HUES64 (cell line): ENCODE results near the gene ARHGAP23.

ENCODE experiments used
- H3K27ac ChIP-seq: 2 replicates; pipeline ENCODE4 v1.7.0; 2013; ENCODE audit warnings: low read depth, low read length, inconsistent platforms
- H3K27me3 ChIP-seq: 2 replicates; pipeline ENCODE4 v1.6.1; 2013; ENCODE audit warnings: mild to moderate bottlenecking, low read length; ENCODE audit not compliant: insufficient read depth
- H3K36me3 ChIP-seq: 2 replicates; pipeline ENCODE4 v1.6.1; 2013; ENCODE audit warnings: mild to moderate bottlenecking, low read length; ENCODE audit not compliant: insufficient read depth
- H3K4me1 ChIP-seq: 2 replicates; pipeline ENCODE4 v1.6.1; 2013; ENCODE audit warnings: mild to moderate bottlenecking, low read length, moderate library complexity; ENCODE audit not compliant: insufficient read depth
- H3K4me3 ChIP-seq: 2 replicates; pipeline ENCODE4 v1.5.1; 2013; ENCODE audit warnings: mild to moderate bottlenecking, low read length, moderate library complexity
- H3K9ac ChIP-seq: 2 replicates; pipeline ENCODE4 v1.6.1; 2013; ENCODE audit warnings: mild to moderate bottlenecking, low read depth, low read length
- H3K9me3 ChIP-seq: 2 replicates; pipeline ENCODE4 v1.6.1; 2013; ENCODE audit warnings: low read depth, low read length; ENCODE audit not compliant: insufficient read depth
- WGBS: fragments of 150-250, 120-280 bp; methylation state at CpG from one replicate; pipeline ENCODE4 v1.1.7; 2013; ENCODE audit warnings: missing lambda C conversion rate; 5-methylcytosine and 5-hydroxymethylcytosine counted together

ARHGAP23 gene

DNA sequence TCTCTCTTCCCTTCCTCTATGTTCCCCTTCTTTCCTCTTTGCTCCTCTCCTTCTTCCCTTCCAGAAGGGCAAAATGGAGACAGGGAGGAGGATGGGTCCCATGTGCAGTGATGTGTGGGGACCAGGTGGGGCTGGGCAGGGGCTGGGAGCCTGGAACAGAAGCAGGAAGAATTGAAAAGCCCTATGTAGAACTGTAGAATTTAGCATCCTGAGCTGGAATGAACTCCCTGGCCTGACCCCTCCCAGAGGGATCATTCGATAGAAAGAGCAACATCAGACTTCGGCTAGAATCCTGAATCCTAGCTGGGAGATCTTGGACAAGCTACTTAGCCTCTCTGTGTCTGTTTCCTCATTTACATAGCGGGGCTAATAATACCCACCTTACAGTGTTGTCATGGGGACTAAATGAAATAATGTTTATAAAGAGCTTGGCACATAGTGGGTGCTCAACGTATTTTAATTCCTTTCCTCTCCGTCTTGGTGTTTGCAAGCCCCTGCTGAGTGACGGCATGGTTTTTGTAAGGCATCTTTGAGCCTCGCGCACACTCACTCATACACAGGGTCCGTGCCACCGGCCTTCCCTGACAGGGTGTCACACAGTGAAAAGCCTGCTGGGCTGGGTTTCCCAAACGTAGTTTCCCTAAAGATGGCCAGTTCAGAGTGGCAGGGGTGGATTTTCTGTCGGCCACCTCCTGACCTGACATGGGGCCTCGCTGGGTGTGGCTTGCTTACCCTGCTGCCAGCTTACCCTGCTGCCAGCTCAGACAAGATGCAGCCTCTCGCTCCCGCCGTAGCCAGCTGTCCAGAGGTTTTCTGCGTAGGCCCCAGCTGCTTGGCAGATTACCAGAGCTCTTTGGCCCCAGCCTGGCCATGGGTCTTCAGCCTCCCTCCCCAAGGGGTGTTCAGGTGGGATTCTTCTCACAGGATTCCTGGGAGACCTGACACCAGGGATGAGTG lies 6.1 kb upstream of the ARHGAP23 start:
- Histone ChIP-seq H3K36me3 (no peaks in the 10 kb centered on the region), H3K9me3 (no peaks in the 10 kb centered on the region), H3K27ac (no peak overlapping the region), H3K27me3 (peaks cover 29% of the 10 kb centered on the region), H3K4me3 (no peak overlapping the region), H3K9ac (no peak overlapping the region), H3K4me1 (peaks cover 30% of the 10 kb centered on the region)
- whole genome bisulfite sequencing: 77% methylated on average over 16 of the region's 17 CpGs

DNA sequence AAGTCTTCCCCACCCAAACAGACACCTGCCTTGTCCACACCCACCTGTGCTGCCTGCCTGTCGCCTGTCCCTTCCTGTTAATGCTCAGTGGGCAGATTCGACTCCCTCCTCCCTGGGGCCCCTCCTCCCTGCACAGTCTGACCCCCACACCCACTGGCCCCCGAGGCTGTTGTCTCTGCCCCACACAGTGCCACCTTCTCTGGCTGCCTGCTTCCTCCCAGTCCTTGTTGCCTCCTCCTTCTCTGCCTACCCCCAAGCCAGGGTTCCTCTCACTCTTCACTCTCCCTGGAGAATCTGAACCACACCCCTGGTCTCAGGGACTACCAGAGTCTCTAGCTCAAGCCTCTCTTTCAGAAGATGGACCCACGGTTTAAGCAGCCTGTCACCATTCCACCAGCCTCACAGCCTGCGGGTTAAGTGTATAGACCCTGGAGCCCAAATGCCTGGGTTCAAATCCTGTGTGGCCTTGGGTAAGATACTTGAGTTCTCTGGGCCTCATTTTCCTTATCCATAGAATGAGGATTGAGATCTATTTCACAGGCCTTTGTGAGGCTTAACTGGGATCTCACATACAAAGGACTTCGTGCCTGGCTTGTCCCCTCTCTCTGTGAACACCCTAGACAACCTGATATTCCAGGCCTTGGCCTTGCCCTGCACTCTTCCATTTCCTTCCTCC lies 3.8 kb upstream of the ARHGAP23 start:
- Histone ChIP-seq H3K4me3 (no peak overlapping the region), H3K4me1 (peaks cover 36% of the 10 kb centered on the region)
- WGBS: 81% methylated on average over 6 of the region's 6 CpGs

DNA sequence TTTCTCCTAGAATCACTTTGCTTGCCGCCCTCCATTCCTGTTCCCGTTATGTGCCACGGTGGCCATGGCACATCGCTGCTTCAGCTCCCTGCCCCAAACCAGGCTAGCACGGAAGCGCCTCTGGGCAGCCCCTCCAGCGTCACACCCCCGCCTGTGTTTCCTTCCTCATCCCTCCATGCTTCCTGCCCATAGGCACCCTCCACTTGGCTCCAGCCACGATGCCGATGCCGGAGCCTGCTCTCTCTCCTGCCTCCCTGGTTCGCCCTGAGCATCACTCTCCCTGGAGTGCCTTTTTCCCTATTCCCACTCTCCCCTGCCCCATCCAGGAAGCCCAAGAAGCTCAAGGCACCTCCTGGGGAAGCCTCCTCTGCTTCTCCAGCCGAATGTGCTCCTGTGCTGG lies 3.2 kb upstream of the ARHGAP23 start:
- Histone ChIP-seq H3K27ac (no peak overlapping the region), H3K27me3 (peaks cover 14% of the 10 kb centered on the region), H3K9ac (no peak overlapping the region), H3K4me1 (peaks cover 41% of the 10 kb centered on the region), H3K36me3 (no peaks in the 10 kb centered on the region), H3K9me3 (no peaks in the 10 kb centered on the region), H3K4me3 (no peak overlapping the region)
- 77% methylated on average over 13 of the region's 13 CpGs for WGBS

More for the DNA sequence above, 3.8 kb upstream of the ARHGAP23 start:
- H3K9me3 ChIP-seq: no peaks in the 10 kb centered on the region
- H3K27me3 ChIP-seq: peaks cover 20% of the 10 kb centered on the region
- H3K27ac ChIP-seq: no peak overlapping the region
- H3K36me3 ChIP-seq: no peaks in the 10 kb centered on the region
- H3K9ac ChIP-seq: no peak overlapping the region

DNA sequence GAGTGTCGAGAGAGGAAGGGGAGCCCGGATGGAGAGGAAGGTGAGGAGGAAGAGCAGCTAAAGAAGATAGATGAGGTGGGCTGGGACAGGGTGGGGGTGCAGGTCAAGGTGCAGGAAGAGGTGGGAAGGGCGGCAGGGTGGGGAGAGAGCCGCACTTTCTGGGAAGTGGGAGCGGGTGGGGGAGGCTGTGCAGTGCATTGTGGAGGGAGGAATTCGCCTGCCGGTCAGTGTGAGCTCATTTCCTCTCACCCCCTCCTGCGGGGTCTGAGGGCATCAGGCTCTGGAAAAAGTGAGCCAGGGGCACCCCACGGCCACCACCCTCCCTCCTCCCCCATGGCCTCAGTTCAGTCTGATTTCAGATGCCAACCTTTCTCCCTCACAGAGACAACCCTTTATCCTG lies 2.5 kb upstream of the ARHGAP23 start:
- no peak overlapping the region for H3K9ac ChIP-seq
- H3K27ac ChIP-seq: no peak overlapping the region
- peaks cover 8% of the 10 kb centered on the region; the same call in 1 of the 2 replicates for H3K27me3 ChIP-seq
- H3K4me1 ChIP-seq: peaks cover 38% of the 10 kb centered on the region
- H3K4me3 ChIP-seq: no peak overlapping the region
- no peaks in the 10 kb centered on the region for H3K9me3 ChIP-seq
- WGBS: 54% methylated on average over 8 of the region's 9 CpGs
- H3K36me3 ChIP-seq: no peaks in the 10 kb centered on the region

DNA sequence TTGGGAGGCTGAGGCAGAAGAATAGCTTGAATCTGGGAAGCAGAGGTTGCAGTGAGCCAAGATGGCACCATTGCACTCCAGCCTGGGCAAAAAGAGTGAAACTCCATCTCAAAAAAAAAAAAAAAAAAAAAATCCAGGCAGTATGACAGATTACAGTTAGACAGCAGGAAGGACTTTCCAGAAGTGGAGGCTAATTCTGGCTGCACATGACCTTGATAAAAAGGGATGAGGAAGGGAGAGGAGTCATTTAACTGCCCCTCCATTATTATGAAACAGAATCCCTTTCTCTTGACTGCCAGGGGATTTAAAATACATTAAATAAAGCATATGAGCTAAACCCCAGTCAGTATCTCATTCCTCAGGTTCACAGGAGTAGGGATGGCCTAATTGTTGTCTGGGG lies 1.8 kb upstream of the ARHGAP23 start:
- peaks cover 31% of the 10 kb centered on the region for H3K4me1 ChIP-seq
- no peaks in the 10 kb centered on the region for H3K36me3 ChIP-seq
- H3K9ac ChIP-seq: no peak overlapping the region
- no peak overlapping the region for H3K4me3 ChIP-seq
- H3K9me3 ChIP-seq: no peaks in the 10 kb centered on the region
- H3K27ac ChIP-seq: no peak overlapping the region
- H3K27me3 ChIP-seq: peaks cover 8% of the 10 kb centered on the region; the same call in 1 of the 2 replicates

DNA sequence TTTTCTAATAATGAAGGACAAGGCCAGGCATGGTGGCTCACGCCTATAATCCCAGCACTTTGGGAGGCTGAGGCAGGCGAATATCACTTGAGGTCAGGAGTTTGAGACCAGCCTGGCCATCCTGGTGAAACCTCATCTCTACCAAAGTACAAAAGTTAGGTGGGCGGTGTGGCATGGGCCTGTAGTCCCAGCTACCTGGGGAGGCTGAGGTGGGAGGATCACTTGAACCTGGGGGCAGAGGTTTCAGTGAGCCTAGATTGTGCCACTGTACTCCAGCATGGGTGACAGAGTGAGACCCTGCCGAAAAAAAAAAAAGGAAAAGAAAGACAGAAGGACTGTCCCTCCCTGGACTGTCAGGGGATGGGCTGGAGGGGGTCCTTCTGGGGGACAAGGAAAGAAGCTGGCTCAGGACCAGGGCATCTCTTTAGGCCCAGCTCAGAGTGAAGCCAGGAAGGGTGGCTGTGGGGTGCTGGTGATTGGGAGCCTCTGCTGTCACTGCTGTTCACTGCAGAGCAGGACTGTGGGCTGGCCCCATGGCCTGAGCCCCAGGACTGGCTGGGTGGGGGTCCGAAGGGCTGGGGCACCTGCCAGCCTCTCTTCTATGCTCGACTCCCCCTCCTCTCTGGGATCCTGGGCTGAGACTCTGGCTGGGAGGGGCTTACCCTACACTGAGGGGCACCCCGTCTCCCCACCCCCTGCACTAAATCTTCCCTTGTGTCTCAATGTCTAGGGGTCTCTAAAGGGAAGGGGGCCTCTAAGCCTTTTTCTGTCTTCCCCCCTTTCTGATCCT lies 909 bp upstream of the ARHGAP23 start:
- Histone ChIP-seq H3K27me3 (peaks cover 8% of the 10 kb centered on the region; the same call in 1 of the 2 replicates), H3K9me3 (no peaks in the 10 kb centered on the region), H3K4me1 (peaks cover 24% of the 10 kb centered on the region), H3K9ac (no peak overlapping the region), H3K36me3 (no peaks in the 10 kb centered on the region), H3K27ac (no peak overlapping the region), H3K4me3 (peak overlapping the region; percentile 48)
- 80% methylated on average over 7 of the region's 7 CpGs for WGBS

DNA sequence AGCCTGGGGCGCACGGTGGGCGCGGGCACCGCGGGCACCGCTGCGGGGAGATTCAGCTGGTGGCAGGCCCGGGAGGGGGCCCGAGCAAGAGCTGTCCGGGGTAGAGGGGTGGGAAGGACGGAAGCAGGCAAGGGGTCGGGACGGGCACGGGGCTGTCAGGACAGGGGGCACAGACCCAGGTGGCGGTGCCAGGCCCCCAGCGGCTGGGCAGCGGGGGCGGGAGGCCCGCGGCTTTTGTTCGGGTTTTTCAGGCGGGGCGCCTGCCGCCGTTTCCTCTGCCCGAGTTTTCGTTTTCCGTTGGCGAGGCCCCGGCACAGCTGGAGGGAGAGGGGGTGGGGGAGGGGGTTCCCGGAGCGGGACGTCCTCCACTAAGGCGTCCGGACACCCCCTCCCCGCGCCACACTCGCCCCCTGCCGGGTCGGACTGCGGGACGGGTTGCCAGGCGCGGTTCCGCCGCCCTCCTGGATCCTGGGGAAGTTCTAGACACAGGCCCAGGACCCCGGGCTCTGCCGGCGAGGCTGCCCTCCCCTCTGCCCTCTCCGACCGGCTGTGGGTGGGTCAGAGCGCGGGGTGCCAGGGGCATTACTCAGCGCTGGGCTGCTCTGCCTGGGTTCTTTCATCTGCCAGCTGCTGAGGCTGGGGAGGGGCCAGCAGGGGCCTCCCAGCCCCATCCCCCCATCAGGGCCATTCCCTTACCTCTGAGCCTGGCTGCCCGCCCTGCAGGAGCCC lies 543 bp downstream of the ARHGAP23 start:
- under 1% methylated on average over 56 of the region's 56 CpGs for WGBS
- H3K9me3 ChIP-seq: no peaks in the 10 kb centered on the region
- peaks cover 24% of the 10 kb centered on the region for H3K4me1 ChIP-seq
- H3K4me3 ChIP-seq: peak overlapping the region; percentile 66
- peaks cover 8% of the 10 kb centered on the region; the same call in 1 of the 2 replicates for H3K27me3 ChIP-seq
- H3K27ac ChIP-seq: peak overlapping the region; percentile 71; the same call in 1 of the 2 replicates
- no peaks in the 10 kb centered on the region for H3K36me3 ChIP-seq
- H3K9ac ChIP-seq: peak overlapping the region; percentile 53

DNA sequence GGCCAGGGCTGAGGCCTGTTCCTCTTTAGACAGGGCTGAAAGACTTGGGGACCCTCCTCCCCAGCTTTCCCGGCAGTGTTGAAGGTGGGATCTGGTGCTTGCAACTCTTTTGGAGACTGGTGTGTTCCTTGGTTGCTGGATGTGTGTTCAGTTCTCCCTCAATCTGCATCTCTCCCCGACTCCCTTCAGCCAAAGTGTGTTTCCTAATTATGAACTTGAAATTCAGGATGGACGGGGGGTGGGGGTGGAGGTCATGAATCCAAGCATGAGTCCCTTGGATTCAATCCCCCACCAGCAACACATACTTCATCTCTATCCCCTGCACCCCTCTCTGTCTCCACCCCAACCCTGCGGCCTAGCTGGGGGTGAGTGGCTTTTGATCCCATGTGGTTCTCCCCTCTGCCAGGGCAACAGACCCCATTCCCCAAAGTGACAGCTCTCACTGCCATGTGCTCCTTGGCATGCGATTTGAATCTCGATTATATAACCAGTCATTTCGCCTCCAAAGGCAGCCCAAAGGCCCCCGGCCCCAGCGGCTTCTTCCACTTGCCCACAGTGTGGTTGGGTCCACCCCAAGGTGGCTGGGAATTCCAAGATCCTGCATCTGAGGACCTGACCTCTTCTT lies 1.3 kb downstream of the ARHGAP23 start:
- Histone ChIP-seq H3K27ac (peak overlapping the region; percentile 71; the same call in 1 of the 2 replicates), H3K9ac (0 out of 2 replicates have a peak overlapping the region, but pooled peaks have one; percentile 53), H3K4me1 (peaks cover 24% of the 10 kb centered on the region), H3K36me3 (no peaks in the 10 kb centered on the region), H3K4me3 (peak overlapping the region; percentile 66), H3K9me3 (no peaks in the 10 kb centered on the region), H3K27me3 (peaks cover 8% of the 10 kb centered on the region; the same call in 1 of the 2 replicates)
- 68% methylated on average over 7 of the region's 9 CpGs for WGBS

DNA sequence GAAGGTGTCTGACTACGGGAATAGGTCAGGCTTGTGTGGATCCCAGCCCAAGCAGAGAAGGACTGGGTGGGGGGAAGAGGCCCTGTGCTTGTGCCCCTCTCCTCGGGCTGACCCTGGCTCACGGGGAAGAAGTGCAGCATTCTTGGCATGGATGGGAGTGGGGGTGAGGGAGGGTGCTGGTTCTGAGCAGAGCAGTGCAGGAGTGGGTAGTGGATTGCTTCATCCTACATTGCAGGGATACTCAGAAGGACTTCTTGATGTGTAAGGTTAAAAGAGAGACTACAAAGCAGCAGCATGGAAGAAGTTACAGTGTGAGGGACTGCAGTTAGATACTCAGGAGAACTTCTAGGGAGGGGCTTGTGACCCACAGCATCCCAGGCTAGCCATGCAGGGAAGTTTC lies 2.1 kb downstream of the ARHGAP23 start:
- H3K4me3 ChIP-seq: no peak overlapping the region
- peaks cover 8% of the 10 kb centered on the region; the same call in 1 of the 2 replicates for H3K27me3 ChIP-seq
- no peak overlapping the region for H3K9ac ChIP-seq
- peaks cover 21% of the 10 kb centered on the region for H3K4me1 ChIP-seq
- 57% methylated on average over 3 of the region's 3 CpGs for WGBS
- no peak overlapping the region for H3K27ac ChIP-seq
- H3K9me3 ChIP-seq: no peaks in the 10 kb centered on the region
- H3K36me3 ChIP-seq: no peaks in the 10 kb centered on the region

DNA sequence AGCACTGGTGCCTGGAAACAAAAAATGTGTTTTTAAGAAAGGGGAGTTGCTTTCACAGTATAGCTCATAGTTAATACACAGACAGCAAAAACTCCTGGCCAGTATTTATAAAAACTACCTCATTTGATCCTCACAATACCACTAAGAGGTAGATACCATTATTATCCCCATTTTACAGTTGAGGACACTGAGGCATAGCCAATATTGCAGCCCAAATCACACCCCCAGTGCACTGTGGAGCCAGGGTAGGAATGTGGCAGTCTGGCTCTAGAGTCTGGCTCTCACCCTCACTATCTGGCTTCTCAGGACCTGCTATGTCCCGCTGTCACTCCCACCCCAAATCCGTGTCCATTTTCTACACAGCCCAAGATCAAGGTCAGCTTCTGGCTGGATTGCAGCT lies 2.6 kb downstream of the ARHGAP23 start:
- no peak overlapping the region for H3K27ac ChIP-seq
- peaks cover 19% of the 10 kb centered on the region for H3K4me1 ChIP-seq
- H3K9ac ChIP-seq: no peak overlapping the region
- 93% methylated on average over 2 of the region's 2 CpGs for WGBS
- no peak overlapping the region for H3K4me3 ChIP-seq
- H3K27me3 ChIP-seq: peaks cover 8% of the 10 kb centered on the region; the same call in 1 of the 2 replicates
- no peaks in the 10 kb centered on the region for H3K36me3 ChIP-seq
- H3K9me3 ChIP-seq: no peaks in the 10 kb centered on the region
